Ovary (tissue), 3 donors: Measurements from ENCODE around the gene CIC.

Experiments used
- EP300 ChIP-seq: sonication (generic); formaldehyde crosslinking; IDR thresholded peaks from one replicate; pipeline ENCODE4 v1.6.1; 2017; ENCODE audit warnings: antibody characterized with exemption
- TF ChIP-seq, protein P1 (sequence below), 3 donors: fragments of 450-650 bp in 2 of 3; fragments of 200-600 bp in 1 of 3; IDR thresholded peaks; one replicate each; pipeline versions ENCODE4 v1.5.1 to v1.8.0; 2016 to 2022; ENCODE audit warnings: antibody characterized with exemption in 3 of 3, mild to moderate bottlenecking in 1 of 3
- donor health status: DM: no; HTN: no; CAD: no.

- TF ChIP-seq, protein P1, sequence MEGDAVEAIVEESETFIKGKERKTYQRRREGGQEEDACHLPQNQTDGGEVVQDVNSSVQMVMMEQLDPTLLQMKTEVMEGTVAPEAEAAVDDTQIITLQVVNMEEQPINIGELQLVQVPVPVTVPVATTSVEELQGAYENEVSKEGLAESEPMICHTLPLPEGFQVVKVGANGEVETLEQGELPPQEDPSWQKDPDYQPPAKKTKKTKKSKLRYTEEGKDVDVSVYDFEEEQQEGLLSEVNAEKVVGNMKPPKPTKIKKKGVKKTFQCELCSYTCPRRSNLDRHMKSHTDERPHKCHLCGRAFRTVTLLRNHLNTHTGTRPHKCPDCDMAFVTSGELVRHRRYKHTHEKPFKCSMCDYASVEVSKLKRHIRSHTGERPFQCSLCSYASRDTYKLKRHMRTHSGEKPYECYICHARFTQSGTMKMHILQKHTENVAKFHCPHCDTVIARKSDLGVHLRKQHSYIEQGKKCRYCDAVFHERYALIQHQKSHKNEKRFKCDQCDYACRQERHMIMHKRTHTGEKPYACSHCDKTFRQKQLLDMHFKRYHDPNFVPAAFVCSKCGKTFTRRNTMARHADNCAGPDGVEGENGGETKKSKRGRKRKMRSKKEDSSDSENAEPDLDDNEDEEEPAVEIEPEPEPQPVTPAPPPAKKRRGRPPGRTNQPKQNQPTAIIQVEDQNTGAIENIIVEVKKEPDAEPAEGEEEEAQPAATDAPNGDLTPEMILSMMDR (IDR thresholded peaks at IDR 0.05), result no peak
- no peak for TF ChIP-seq EP300
Measured at GRCh38 chr19:42234364-42234763, 34.7 kb upstream of the CIC start.
